ENCODE results near the gene WDR86.

The WDR86 gene

DNA sequence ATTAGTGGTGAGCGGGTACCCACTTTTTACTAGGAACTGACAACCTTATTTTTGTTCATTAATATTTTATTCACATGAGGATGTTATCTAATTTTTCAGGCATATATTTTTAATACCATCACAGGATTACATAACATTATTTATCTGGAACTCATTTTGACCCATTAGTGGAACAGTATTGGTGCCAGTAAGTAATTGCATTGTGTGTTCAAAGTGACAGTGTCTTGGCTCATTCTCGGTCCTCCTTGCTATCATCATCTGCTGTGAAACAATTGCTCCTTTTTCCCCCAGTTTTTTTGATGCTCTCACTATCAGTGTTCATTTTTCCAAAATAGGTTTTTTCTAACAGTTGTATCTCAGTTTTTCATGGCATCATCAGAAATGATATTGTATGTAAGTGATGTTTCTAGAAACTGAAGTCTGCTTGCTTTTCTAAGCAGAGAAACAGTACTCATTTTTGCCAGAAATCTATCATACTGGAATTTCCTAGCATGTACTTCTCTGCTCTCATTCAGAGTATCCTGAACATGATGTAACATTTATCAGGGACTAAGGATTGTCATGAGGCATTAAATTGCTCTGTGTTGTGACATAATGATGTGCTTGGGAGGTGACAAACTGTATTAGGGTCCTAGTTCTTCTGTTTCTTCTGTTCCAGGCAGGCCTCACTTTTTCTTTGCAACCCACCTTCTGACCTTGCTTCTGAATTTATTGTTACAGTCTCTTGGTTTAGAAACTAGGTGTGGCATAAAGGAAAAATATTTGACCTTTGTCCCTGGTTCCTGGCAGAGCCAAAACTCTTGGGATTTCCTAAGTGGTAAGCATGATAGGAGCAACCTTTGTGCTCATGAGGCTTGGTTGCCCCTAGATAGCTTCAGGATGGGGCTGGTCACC is 64.0 kb downstream of the WDR86 start:
- no peak for DNase-seq

DNA sequence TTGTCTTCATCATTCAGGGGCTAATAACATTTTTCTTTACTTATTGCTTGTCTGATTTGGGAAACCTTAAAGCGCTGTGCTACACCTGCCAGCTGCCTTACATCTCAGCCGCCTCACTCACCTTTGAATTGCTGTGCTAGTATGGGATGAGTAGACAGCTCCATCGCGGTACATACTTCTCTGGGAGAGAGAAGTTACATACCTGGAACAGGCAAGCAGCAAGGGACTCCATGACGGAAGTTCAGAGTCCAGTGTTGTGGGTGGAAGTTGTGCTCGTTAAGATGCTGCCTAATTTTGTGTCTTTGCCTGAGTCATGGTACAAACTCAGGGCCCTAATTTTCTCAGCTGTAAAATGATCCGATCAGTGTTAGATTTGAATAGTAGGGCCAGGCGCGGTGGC is 66.3 kb downstream of the WDR86 start:
- DNase-seq = no peak

DNA sequence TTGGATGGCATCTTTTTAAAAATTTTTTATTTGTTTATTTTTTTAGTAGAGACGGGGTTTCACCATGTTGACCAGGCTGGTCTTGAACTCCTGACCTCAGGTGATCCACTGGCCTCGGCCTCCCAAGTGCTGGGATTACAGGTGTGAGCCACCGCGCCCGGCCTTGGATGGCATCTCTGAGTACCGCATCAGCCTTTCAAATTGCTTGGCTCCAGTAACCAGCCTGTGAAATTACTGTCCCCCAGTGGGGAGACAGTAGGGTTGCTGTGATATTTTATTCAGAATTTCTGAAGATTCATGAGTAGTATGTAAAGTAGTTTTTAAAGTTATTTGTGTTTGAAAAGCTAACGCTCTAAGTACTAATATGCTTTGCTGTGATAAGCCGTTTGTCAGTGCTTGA is 67.0 kb downstream of the WDR86 start:
- no peak for DNase-seq

DNA sequence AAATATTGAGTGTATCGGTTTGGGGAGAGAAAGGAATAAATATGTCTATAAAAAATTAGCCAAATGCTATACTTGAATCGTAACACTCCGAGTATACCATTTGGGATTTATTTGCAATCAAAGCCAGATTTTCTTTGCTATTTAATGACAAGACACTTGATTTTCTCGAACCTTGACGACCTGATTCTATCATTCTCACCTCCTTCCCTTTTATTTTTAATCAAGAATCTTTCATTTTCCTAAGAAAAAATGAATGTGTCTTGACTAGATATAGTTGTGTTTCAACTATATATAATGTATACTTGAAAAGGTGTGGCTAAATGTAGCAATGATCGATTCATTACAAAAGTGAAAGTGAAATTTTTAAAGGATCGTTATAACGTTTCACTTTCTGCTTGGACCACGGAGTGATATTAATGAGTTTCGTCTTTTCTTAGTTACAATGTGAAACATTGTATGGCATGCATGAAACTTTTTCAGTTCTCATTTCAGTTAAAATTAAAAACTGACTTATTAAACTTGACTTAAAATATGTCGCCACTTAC is 67.7 kb downstream of the WDR86 start:
- DNase-seq = no peak

DNA sequence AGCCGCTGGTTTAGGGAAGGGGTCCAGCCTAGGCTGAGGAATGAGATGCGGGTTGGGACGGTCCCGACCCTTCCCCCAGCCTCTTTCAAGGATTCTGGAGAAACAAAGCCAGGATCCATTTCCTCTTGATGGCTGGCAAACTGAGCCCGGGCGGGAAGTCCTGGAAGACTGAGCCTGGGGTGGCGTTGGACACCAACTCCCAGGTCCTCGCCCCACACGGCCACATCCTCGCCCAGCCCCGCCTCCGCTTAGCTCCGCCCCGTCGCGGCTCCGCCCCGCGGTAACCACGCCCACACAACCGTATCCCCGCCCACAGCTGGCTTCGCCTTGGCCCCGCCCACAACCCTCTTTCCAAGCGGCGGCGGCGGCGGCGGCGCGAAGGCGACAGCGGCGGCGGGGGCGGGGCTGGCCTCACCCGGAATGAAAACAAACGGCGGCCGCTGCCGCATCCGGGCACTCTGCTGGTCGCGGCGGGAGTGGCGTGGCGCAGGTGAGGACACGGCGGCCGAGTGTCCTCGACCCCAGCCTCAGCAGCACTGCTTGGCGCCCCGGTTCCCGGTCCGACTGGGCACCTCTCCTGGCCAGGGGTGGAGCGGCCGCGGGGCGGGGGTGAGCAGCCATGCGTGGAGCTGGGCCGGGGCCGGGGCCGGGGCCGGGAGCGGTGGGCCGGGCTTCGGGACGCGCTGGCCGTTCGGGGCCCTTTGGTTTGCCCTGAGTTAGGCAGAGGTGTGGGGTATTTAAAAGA is 68.3 kb downstream of the WDR86 start, which contains the start of gene NUB1:
Gene NUB1 (plus strand): TSS at position 456 of the 745 bp plus-strand sequence. CDS start 3,538 bp downstream, outside the sequence.
- peak; percentile 72 for DNase-seq

DNA sequence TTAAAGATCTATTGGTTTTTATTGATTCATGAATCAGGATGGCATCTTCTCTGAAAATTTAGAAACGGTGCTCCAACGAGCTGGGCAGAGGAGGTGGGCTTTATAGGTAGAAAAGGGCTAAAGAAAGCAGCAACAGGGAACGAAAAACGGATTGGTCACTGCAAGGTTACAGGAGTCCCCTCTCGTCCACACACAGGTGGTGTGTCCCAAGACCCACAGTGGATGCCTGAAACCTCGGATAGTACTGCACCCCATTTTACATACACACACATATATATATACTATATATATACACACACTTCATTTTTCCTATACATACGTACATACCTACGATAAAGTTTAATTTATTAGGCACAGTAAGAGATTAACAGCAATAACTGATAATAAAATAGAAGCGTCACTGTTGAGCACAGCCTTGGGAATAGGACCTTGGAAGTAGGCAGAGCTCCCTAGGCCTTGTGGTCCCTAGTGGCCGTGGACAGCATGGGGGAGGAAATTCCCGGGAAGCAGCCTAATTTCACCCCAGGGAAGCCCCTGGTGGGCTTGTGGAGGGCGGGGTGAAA is 69.0 kb downstream of the WDR86 start:
- DNase-seq = no peak

DNA sequence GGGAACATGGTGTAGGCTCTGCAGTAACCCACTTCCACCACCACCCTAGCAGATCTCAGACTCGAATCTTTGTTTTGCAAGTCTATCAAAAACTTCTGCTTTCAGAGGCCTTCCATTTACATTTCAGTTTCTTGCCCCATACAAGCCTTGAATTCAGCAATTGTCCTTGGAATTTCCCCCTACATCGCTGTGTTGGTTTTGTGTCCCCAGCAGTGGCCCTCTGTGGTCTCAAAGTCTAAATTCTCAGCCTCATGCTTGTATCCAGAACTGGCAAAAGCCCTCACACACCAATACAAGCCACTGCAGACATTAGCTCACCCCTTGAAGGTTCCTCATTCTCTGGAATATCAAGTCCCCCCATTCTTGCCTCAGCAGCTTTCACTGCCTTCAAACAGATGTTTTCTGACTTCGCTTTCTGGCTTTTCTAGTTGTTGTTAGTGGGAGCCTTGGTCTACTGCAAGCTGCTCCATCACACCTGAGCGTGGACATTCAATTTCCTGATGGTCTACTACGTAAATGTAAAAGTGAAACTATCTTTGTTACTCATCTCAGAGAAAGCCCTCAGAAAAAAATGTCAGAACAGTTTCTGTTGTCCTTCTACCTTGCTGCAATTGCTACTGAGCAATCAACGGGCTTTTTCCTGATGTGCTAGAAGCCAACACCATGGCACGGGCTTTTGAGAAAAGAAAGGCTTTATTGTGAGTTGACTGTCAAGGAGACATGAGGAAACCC is 70.0 kb downstream of the WDR86 start:
- no peak for DNase-seq

DNA sequence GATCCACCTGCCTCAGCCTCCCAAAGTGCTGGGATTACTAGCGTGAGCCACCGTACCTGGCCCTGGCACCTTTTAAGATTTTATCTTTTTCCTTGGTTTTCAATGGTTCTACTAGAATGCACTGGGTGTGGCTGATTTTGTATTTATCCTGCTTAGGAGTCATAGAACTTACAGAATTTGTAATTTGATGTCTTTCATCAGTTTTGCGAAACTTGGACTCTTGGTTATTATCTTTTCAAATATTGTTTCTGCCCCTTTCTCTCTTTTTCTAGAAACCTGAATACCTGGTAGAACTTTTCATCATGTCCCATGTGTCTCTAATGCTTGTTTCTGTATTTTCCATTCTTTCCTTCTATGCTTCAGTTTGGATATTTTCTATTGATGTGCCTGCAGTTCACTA is 71.0 kb downstream of the WDR86 start:
- DNase-seq = no peak

DNA sequence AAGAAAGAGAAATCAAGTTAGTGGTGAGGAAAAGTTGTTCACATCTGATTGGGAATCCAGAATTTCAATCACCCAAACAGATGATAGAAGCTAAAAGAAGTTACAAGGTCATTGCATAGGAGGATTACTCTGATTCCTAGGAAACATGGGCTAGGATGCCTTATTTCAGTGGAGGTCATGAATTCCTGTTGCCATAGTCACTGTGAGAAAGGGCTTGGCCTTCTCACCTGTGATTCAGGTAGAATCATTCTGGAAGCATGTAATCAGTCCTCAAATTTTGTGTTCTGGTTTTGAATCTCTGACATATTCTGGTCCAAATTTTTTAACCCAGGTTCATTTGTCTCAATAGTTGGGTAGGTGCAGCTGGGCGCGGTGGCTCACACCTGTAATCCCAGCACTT is 72.5 kb downstream of the WDR86 start:
- DNase-seq = no peak

DNA sequence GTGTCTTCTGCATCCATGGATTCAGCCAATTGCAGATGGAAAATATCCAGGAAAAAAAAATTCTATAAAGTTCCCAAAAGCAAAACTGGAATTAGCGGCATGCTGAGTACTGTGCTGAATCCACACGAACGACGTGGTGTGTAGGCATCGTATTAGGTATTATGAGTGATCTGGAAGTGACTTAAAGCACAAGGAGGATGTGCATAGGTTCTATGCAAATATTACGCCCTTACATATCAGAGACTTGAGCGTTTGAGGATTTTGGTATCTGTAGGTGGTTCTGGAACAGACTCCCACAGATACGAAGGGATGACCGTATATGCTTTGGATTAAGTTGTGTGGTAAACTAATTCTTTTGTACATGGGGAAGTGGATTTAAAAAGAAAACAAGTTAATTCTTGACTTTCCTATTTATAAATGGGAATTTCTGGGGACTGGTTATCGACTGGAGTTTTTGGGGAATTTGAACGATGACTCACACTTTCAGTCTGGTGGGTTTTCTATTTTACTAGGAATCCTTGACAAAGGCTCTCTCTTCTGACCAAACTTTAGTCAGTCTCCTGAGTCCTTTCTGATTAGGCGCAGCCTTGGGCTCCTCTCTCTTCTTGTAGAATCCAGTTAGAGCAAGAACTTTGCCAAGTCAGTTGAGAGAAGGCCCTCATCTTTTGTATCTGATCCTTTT is 73.7 kb downstream of the WDR86 start:
- DNase-seq = no peak

DNA sequence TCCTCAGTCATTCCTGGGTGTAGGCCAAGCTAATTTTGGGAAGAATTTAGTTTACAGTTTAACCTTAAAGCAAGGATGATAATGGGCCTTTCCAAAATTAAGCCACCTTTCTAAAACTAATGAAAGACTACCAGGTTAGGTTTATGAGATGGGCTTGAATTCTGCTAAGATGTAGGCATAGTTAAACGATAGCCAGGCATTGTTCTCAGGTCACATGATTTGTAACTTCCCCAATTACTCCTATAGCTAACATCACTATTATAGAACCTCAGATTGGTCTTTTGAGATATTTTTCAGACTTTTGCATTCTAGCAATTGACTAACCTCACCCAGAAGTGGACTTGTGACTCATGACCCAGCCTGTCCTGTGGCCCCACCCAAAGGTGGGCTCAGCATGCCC is 75.2 kb downstream of the WDR86 start:
- DNase-seq = no peak

Measured in NCI-H526 treated with DMSO at 0.1 percent for 48 hours (cell line).